WTC11 (cell line): ENCODE measurements around the gene CELF2. TPM values are rescaled to one million over a fixed set of nuclear protein-coding genes. Genes with fewer than 3 reads are reported as not detected.

Experiments
- ATAC-seq: fragments of 200-7000 bp; cut with Tn5 transposase; 2 replicates; pipeline ENCODE4 v1.10.0; 2021; ENCODE audit warnings: mild to moderate bottlenecking, moderate library complexity
- CTCF ChIA-PET: fragments of 300-600 bp; sonication (Branson Sonifier 250); formaldehyde crosslinking; loops from one replicate; lab custom pipeline; 2021; ENCODE audit warnings: antibody characterized with exemption; lab: Charles Lee
- POLR2A ChIA-PET: fragments of 350-600 bp; sonication (Branson Sonifier 250); formaldehyde crosslinking; loops from one replicate; lab custom pipeline; 2021; ENCODE audit warnings: antibody characterized with exemption; lab: Charles Lee
- DNase-seq: peaks from one replicate; pipeline ENCODE4 v3.0.0; 2021; ENCODE audit warnings: low spot score
- H3K27ac Mint-ChIP-seq: 2 replicates; pipeline ENCODE4 v1.8.0; 2021; ENCODE audit warnings: mixed read lengths
- H3K27me3 Mint-ChIP-seq: 2 replicates; pipeline ENCODE4 v1.8.0; 2021; ENCODE audit warnings: low read depth, mild to moderate bottlenecking, moderate library complexity, mixed read lengths
- H3K36me3 Mint-ChIP-seq: 2 replicates; pipeline ENCODE4 v1.8.0; 2021; ENCODE audit warnings: mixed read lengths
- H3K4me1 Mint-ChIP-seq: 2 replicates; pipeline ENCODE4 v1.8.0; 2022; ENCODE audit warnings: mixed read lengths
- H3K4me3 Mint-ChIP-seq: 2 replicates; pipeline ENCODE4 v1.8.0; 2021; ENCODE audit warnings: mild to moderate bottlenecking, moderate library complexity, mixed read lengths
- H3K9me3 Mint-ChIP-seq: 2 replicates; pipeline ENCODE4 v1.8.0; 2021; ENCODE audit warnings: mixed read lengths
- CREB1 ChIP-seq: sonication (generic); formaldehyde crosslinking; IDR thresholded peaks from 2 replicates; pipeline ENCODE4 v1.8.0; 2023; ENCODE audit warnings: mild to moderate bottlenecking, missing genetic modification reagents
- CREM ChIP-seq: sonication (generic); formaldehyde crosslinking; IDR thresholded peaks from 2 replicates; pipeline ENCODE4 v1.8.1; 2022; ENCODE audit warnings: mild to moderate bottlenecking, missing genetic modification reagents, moderate library complexity
- FOXP4 ChIP-seq: sonication (generic); formaldehyde crosslinking; IDR thresholded peaks from 2 replicates; pipeline ENCODE4 v1.8.0; 2022; ENCODE audit warnings: mild to moderate bottlenecking, missing genetic modification reagents
- GTF2I ChIP-seq: fragments of 250-450 bp; sonication (Bioruptor Pico); conservative IDR thresholded peaks from 2 replicates; pipeline ENCODE4 v1.4.0; 2021; ENCODE audit warnings: mild to moderate bottlenecking
- NFYB ChIP-seq: sonication (generic); formaldehyde crosslinking; conservative IDR thresholded peaks from 2 replicates; pipeline ENCODE4 v1.8.0; 2022; ENCODE audit warnings: low read depth, missing genetic modification reagents
- OVOL2 ChIP-seq: fragments of 250-450 bp; sonication (Bioruptor Pico); IDR thresholded peaks from 2 replicates; pipeline ENCODE4 v1.9.0; 2021; ENCODE audit warnings: mild to moderate bottlenecking, borderline replicate concordance
- PRRX2 ChIP-seq: fragments of 250-450 bp; sonication (Bioruptor Pico); IDR thresholded peaks from 2 replicates; pipeline ENCODE4 v1.8.0; 2021; ENCODE audit warnings: mild to moderate bottlenecking
- SOX15 ChIP-seq: fragments of 250-450 bp; sonication (Bioruptor Pico); IDR thresholded peaks from 2 replicates; pipeline ENCODE4 v1.9.0; 2021; ENCODE audit warnings: mild to moderate bottlenecking
- SP1 ChIP-seq: sonication (generic); formaldehyde crosslinking; conservative IDR thresholded peaks from 2 replicates; pipeline ENCODE4 v1.8.1; 2022; ENCODE audit warnings: missing genetic modification reagents
- TEAD1 ChIP-seq: sonication (generic); formaldehyde crosslinking; IDR thresholded peaks from 2 replicates; pipeline ENCODE4 v1.8.0; 2022; ENCODE audit warnings: mild to moderate bottlenecking, missing genetic modification reagents
- TEAD4 ChIP-seq: sonication (generic); formaldehyde crosslinking; IDR thresholded peaks from 2 replicates; pipeline ENCODE4 v1.8.0; 2022; ENCODE audit warnings: mild to moderate bottlenecking, missing genetic modification reagents
- USF2 ChIP-seq: sonication (generic); formaldehyde crosslinking; IDR thresholded peaks from 2 replicates; pipeline ENCODE4 v1.8.1; 2023; ENCODE audit warnings: mild to moderate bottlenecking, missing genetic modification reagents, moderate library complexity
- ZMAT4 ChIP-seq: fragments of 250-450 bp; sonication (Bioruptor Pico); IDR thresholded peaks from 2 replicates; pipeline ENCODE4 v1.9.0; 2021; ENCODE audit warnings: mild to moderate bottlenecking
- ZNF317 ChIP-seq: sonication (generic); formaldehyde crosslinking; IDR thresholded peaks from 2 replicates; pipeline ENCODE4 v1.8.1; 2023; ENCODE audit warnings: low read depth, mild to moderate bottlenecking, moderate library complexity, missing genetic modification reagents, borderline replicate concordance
- ZNF396 ChIP-seq: fragments of 250-450 bp; sonication (Bioruptor Pico); IDR thresholded peaks from 2 replicates; pipeline ENCODE4 v1.8.0; 2021; ENCODE audit warnings: mild to moderate bottlenecking, moderate library complexity, borderline replicate concordance
- ZNF416 ChIP-seq: fragments of 250-450 bp; sonication (Bioruptor Pico); IDR thresholded peaks from 2 replicates; pipeline ENCODE4 v1.9.0; 2021; ENCODE audit warnings: mild to moderate bottlenecking, inconsistent platforms
- ZNF423 ChIP-seq: fragments of 250-450 bp; sonication (Bioruptor Pico); IDR thresholded peaks from 2 replicates; pipeline ENCODE4 v2.1.2; 2022; ENCODE audit warnings: mild to moderate bottlenecking, moderate library complexity
- ZNF425 ChIP-seq: fragments of 250-450 bp; sonication (Bioruptor Pico); conservative IDR thresholded peaks from 2 replicates; pipeline ENCODE4 v1.9.0; 2021; ENCODE audit warnings: mild to moderate bottlenecking
- total RNA-seq: library from RNA; stranded (reverse); gene quantifications from 3 replicates; pipeline ENCODE4 v1.2.3, GENCODE V29; 2021

Gene CELF2
- total RNA-seq, 1 experiment from 2014 or later: 24.6 TPM

DNA sequence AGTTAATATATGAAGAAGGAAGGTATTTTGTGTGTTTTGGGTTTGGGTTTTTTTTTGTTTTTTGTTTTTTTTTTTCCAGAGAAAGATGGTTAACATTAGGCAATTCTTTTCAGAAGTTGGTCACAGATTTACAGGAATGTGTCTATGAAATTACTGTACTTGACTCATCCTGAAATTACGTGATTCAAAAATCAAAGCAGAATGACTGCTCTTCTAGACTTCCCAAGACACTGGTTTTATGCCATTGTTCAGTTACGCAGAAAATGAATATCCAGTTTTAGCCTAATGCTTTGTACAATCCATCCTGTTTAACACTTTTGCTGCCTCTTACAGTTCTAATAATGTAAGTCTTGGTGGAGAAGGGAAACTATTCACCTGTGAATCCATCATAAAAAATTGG is 39.7 kb upstream of the CELF2 start (continued):
- TF ChIP-seq ZNF317: no peak
- no peak for TF ChIP-seq NFYB (CRISPR knock-in tag)

DNA sequence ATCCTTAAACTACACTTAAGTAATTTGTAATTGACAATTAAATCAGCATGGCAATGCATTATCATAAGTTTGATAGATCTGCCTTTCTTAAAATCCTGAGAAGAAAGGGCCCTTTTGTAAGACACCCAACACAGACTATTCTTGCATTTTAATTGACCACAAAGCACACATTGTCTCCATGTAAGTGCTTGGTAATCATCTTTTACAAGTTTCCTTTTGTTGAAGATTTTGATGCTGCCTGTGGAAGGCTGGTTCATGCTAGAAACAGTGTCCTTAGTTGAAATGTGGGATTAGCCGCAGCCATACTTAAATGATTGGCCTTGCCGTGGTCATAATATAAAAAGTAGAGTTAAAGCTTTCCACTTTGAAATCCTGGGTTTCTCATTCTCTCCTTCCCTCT is 32.3 kb upstream of the CELF2 start:
- H3K9me3 Mint-ChIP-seq: no peaks in the 10 kb centered on the region
- H3K27ac Mint-ChIP-seq: no peak overlapping the region
- DNase-seq (no peak), ATAC-seq (no peak)
- POLR2A ChIA-PET: no interaction called here
- H3K27me3 Mint-ChIP-seq: no peaks in the 10 kb centered on the region
- H3K4me3 Mint-ChIP-seq: no peak overlapping the region
- H3K36me3 Mint-ChIP-seq: no peaks in the 10 kb centered on the region
- peaks cover 3% of the 10 kb centered on the region for H3K4me1 Mint-ChIP-seq
- TF ChIP-seq ZNF423 (CRISPR knock-in tag): no peak
- TF ChIP-seq ZMAT4 (CRISPR knock-in tag): no peak
- no peak for TF ChIP-seq FOXP4 (CRISPR knock-in tag)
- no peak for TF ChIP-seq TEAD4
- CTCF ChIA-PET: no interaction called here

- POLR2A ChIA-PET: no interaction called here
- Mint-ChIP-seq H3K36me3 (no peaks in the 10 kb centered on the region), H3K4me3 (no peak overlapping the region), H3K4me1 (peaks cover 3% of the 10 kb centered on the region), H3K27me3 (no peaks in the 10 kb centered on the region), H3K9me3 (no peaks in the 10 kb centered on the region)
- no peak for ATAC-seq
- CTCF ChIA-PET: no interaction called here
- no peak for TF ChIP-seq OVOL2 (CRISPR knock-in tag)
- no peak for TF ChIP-seq GTF2I (CRISPR knock-in tag)
- TF ChIP-seq SP1 (CRISPR knock-in tag): no peak
- TF ChIP-seq ZNF396 (CRISPR knock-in tag): no peak
- no peak for TF ChIP-seq ZNF416 (CRISPR knock-in tag)
- no peak for TF ChIP-seq CREB1 (CRISPR knock-in tag)
- TF ChIP-seq ZNF425 (CRISPR knock-in tag): no peak
- no peak for TF ChIP-seq TEAD1 (CRISPR knock-in tag)
- TF ChIP-seq FOXP4 (CRISPR knock-in tag): no peak
- no peak for TF ChIP-seq CREM (CRISPR knock-in tag)
- no peak for TF ChIP-seq USF2
- no peak for TF ChIP-seq SOX15 (CRISPR knock-in tag)
- TF ChIP-seq PRRX2 (CRISPR knock-in tag): no peak
- TF ChIP-seq, all 79 proteins: peak for 0
- DNase-seq: no peak
- no peak overlapping the region for H3K27ac Mint-ChIP-seq
Measured at GRCh38 chr10:10986606-10987005, 31.1 kb upstream of the CELF2 start.
